SK-N-SH treated with all-trans-retinoic acid at 6 μM for 48 hours (cell line): ENCODE results near the gene ESRRA.

Experiments
- PATZ1 ChIP-seq: fragments of 250-450 bp; sonication (Bioruptor Pico); IDR thresholded peaks from 2 replicates; pipeline ENCODE4 v1.8.0; 2020; ENCODE audit warnings: mild to moderate bottlenecking, moderate library complexity, borderline replicate concordance
- RARB ChIP-seq: fragments of 250-450 bp; sonication (Bioruptor Pico); IDR thresholded peaks from 2 replicates; pipeline ENCODE4 v1.8.0; 2021; ENCODE audit warnings: mild to moderate bottlenecking, moderate library complexity
- TOX ChIP-seq: fragments of 250-450 bp; sonication (Bioruptor Pico); IDR thresholded peaks from 2 replicates; pipeline ENCODE4 v1.8.0; 2021; ENCODE audit warnings: mild to moderate bottlenecking, moderate library complexity, borderline replicate concordance
- TSHZ2 ChIP-seq: fragments of 250-450 bp; sonication (Bioruptor Pico); IDR thresholded peaks from 2 replicates; pipeline ENCODE4 v1.5.0; 2020; ENCODE audit warnings: mild to moderate bottlenecking, moderate library complexity
- ZNF70 ChIP-seq: fragments of 450-650 bp; formaldehyde crosslinking; IDR thresholded peaks from 2 replicates; pipeline ENCODE4 v1.5.0; 2020; ENCODE audit warnings: mild to moderate bottlenecking, moderate library complexity

- no peak for TF ChIP-seq RARB (CRISPR knock-in tag)
- no peak for TF ChIP-seq ZNF70 (CRISPR knock-in tag)
- no peak for TF ChIP-seq TOX (CRISPR knock-in tag)
- no peak for TF ChIP-seq TSHZ2 (CRISPR knock-in tag)
- no peak for TF ChIP-seq PATZ1 (CRISPR knock-in tag)
Measured at GRCh38 chr11:64357446-64357845, 52.1 kb downstream of the ESRRA start.
